Activated CD8-positive, alpha-beta T cell treated with anti-CD3 and anti-CD28 coated beads for 36 hours (primary cell): ENCODE results near the gene DNAJC16. TPM values are rescaled to one million over a fixed set of nuclear protein-coding genes. Genes with fewer than 3 reads are reported as not detected.
A peak's percentile ranks its signal among the peaks of the same experiment; 100 is the strongest.

Experiments
- ATAC-seq: fragments of 200-7000 bp; cut with Tn5 transposase; one replicate; pipeline ENCODE4 v1.10.0; 2021; ENCODE audit warnings: mild to moderate bottlenecking, moderate library complexity
- CTCF ChIA-PET: fragments of 350-600 bp; sonication (Branson Sonifier 250); formaldehyde crosslinking; loops from one replicate; lab custom pipeline; 2021; ENCODE audit warnings: antibody characterized with exemption; lab: Charles Lee
- POLR2A ChIA-PET: fragments of 350-600 bp; sonication (Branson Sonifier 250); formaldehyde crosslinking; loops from one replicate; lab custom pipeline; 2021; ENCODE audit warnings: antibody characterized with exemption; lab: Charles Lee
- DNase-seq: peaks from one replicate; pipeline ENCODE4 v3.0.0-alpha.2; 2020
- H3K27ac Mint-ChIP-seq: one replicate; pipeline ENCODE4 v1.8.0; 2021; ENCODE audit warnings: mild to moderate bottlenecking, mixed read lengths
- H3K27me3 Mint-ChIP-seq: one replicate; pipeline ENCODE4 v1.8.0; 2021; ENCODE audit warnings: mixed read lengths
- H3K36me3 Mint-ChIP-seq: one replicate; pipeline ENCODE4 v1.8.0; 2021; ENCODE audit warnings: low read depth, mixed read lengths
- H3K4me1 Mint-ChIP-seq: one replicate; pipeline ENCODE4 v1.8.0; 2021; ENCODE audit warnings: low read depth, mixed read lengths
- H3K4me3 Mint-ChIP-seq: one replicate; pipeline ENCODE4 v1.8.0; 2021; ENCODE audit warnings: mild to moderate bottlenecking, moderate library complexity, mixed read lengths
- H3K9me3 Mint-ChIP-seq: one replicate; pipeline ENCODE4 v1.8.0; 2021; ENCODE audit warnings: mixed read lengths
- intact Hi-C: fragments of 100-400 bp; cut with micrococcal nuclease; formaldehyde crosslinking; loops from one replicate; pipeline ENCODE4 v1.10.0; 2022
- total RNA-seq, 2 experiments: library from RNA; stranded (reverse); gene quantifications; one replicate each; pipeline ENCODE4 v1.2.3, GENCODE V29; 2021
- TF ChIP-seq, protein P1 (sequence below): fragments of 200-600 bp; IDR thresholded peaks from one replicate; pipeline ENCODE4 v1.8.0; 2022; ENCODE audit warnings: antibody characterized with exemption, mild to moderate bottlenecking

Gene DNAJC16
- total RNA-seq, 2 experiments from 2014 or later, result 10.0 to 13.0 TPM

DNA sequence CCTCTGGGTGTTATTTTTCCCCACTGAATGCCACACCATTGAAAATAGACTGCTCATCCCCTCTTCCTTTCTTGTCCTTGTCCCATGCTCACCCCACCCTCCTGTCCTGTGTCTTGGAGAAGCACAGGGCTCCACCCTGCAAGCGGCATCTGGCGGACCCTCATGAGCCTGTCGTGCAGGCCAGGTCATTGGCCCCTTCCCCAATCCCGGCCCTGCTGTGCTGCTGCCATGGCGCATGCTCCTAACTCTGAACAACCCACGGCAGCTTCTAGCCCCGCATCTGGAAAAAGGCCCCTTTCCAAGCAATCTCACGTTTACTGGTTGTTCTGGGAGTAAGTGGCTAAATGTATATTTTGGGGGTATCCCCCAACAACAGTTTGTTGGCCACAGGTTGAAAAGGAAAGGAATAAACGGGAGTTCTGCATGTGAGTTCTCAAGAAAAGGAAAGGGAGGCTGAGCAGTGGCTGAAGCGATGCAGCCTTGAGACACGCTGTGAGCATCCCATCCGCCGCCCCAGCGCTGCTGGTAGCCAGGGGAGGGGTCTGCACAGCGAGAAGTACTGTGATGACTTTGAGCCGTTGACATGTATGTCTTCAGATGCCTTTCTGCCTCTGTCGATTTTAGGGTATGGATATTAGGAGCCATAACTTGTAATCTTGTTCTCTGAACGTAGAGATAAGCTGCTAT is 41.9 kb downstream of the DNAJC16 start:
- DNase-seq (no peak), ATAC-seq (no peak)
- intact Hi-C loops, result no loop called here
- Mint-ChIP-seq H3K4me3 (no peak overlapping the region), H3K9me3 (no peaks in the 10 kb centered on the region), H3K4me1 (no peaks in the 10 kb centered on the region), H3K36me3 (peaks cover 32% of the 10 kb centered on the region), H3K27me3 (no peaks in the 10 kb centered on the region), H3K27ac (peak overlapping the region; percentile 42)
- TF ChIP-seq, protein P1, sequence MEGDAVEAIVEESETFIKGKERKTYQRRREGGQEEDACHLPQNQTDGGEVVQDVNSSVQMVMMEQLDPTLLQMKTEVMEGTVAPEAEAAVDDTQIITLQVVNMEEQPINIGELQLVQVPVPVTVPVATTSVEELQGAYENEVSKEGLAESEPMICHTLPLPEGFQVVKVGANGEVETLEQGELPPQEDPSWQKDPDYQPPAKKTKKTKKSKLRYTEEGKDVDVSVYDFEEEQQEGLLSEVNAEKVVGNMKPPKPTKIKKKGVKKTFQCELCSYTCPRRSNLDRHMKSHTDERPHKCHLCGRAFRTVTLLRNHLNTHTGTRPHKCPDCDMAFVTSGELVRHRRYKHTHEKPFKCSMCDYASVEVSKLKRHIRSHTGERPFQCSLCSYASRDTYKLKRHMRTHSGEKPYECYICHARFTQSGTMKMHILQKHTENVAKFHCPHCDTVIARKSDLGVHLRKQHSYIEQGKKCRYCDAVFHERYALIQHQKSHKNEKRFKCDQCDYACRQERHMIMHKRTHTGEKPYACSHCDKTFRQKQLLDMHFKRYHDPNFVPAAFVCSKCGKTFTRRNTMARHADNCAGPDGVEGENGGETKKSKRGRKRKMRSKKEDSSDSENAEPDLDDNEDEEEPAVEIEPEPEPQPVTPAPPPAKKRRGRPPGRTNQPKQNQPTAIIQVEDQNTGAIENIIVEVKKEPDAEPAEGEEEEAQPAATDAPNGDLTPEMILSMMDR, result no peak
- ChIA-PET CTCF (no interaction called here), POLR2A (no interaction called here)

DNA sequence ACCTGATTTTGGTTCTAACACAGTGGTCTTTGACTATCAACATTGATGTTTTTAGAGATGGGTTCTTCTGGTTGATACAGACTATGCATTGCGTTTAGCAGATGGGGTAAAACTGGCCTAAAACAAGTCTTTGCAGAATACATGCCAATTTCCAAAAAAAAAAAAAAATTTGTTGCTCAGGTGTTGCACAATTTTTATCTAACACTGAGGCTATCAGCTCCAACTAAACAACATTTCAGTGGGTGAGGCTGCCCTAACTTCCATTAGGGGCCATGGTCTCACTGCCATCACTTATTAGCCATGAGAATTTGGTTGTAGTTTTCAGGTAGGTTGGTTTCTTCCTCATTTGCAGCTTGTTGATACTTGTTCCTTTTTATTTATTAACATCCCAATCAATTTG is 44.2 kb downstream of the DNAJC16 start:
- no peak for ATAC-seq
- intact Hi-C loops, result no loop called here
- Mint-ChIP-seq H3K4me3 (no peak overlapping the region), H3K27ac (no peak overlapping the region), H3K27me3 (no peaks in the 10 kb centered on the region), H3K9me3 (no peaks in the 10 kb centered on the region), H3K36me3 (peaks cover 34% of the 10 kb centered on the region), H3K4me1 (no peaks in the 10 kb centered on the region)
- TF ChIP-seq, protein P1, result no peak
- ChIA-PET CTCF (no interaction called here), POLR2A (interaction anchor here (0.6 to 1.4 kb wide), 5 partner anchors 9 to 110 kb away, joined by 3 to 5 read pairs (median 3); no protein-coding TSS in a partner anchor)
- DNase-seq, result no peak

DNA sequence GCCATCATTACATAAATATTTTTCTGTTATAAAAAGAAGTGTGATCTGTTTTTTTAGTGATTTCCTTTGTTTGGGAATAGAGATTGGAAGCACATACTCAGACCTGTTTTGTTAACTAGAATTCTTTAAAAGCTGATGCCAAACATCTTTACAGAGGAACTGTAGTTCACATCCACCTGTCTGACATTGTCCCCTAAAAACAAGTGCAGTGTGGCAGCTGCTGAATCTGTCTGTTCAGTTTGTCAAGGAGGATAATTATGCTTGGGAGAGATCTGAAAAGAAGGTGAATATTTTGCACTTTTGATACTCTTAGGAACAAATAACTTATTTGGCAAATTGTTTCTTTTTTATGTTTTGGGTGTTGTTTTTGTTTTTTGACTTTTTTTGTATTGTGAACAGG is 44.6 kb downstream of the DNAJC16 start:
- no peak overlapping the region for H3K4me3 Mint-ChIP-seq
- ATAC-seq, result no peak
- TF ChIP-seq, protein P1, result no peak
- H3K27ac Mint-ChIP-seq, result peak overlapping the region; percentile 67
- no peaks in the 10 kb centered on the region for H3K4me1 Mint-ChIP-seq
- ChIA-PET CTCF (no interaction called here), POLR2A (interaction anchor here (0.6 to 1.4 kb wide), 3 partner anchors 10 to 11 kb away, joined by 3 to 5 read pairs (median 3); no protein-coding TSS in a partner anchor)
- intact Hi-C loops, result no loop called here
- H3K9me3 Mint-ChIP-seq, result no peaks in the 10 kb centered on the region
- H3K36me3 Mint-ChIP-seq, result peaks cover 34% of the 10 kb centered on the region
- H3K27me3 Mint-ChIP-seq, result no peaks in the 10 kb centered on the region
- no peak for DNase-seq

DNA sequence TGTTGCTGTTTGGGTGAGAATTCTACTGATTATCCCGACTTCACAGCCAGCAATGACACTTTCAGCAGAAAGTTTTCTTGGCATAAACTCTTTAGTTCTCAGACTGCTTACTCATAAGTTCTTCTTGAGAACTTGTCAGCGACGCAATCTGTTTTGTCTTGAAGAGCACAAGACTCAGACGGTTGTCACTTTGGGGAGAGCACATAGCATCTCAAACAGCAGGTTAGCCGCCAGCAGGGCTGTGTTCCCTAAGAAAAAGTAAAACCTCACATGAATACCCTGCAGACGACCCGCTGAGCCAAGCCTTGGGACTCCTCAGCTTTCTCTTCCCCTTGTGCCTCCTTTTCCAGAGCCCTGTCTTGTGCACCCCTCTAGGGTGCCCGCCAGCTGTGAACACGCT is 46.8 kb downstream of the DNAJC16 start:
- Mint-ChIP-seq H3K27me3 (no peaks in the 10 kb centered on the region), H3K27ac (no peak overlapping the region), H3K9me3 (no peaks in the 10 kb centered on the region), H3K4me3 (no peak overlapping the region), H3K4me1 (peaks cover 12% of the 10 kb centered on the region), H3K36me3 (peaks cover 38% of the 10 kb centered on the region)
- no peak for ATAC-seq
- TF ChIP-seq, protein P1, result no peak
- ChIA-PET CTCF (no interaction called here), POLR2A (no interaction called here)
- DNase-seq, result no peak
- intact Hi-C loops, result no loop called here

DNA sequence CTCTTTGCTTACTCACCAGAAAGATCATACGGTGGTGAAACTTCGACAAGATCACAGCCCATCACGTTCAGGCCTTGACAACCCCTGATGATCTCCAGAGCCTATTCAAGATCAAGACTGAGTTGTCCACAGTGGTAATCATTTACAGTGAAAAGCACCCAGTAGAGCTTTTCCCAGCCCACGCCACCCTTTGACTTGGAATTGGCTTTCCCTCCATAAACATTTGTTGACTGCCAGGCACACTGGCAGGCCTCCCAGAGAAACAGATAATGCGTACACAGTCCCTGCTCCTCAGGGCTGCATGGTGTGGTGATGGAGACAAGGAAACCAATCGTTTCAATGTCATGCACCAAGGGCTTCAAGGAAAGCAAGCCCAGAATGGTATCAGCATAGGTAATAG is 48.1 kb downstream of the DNAJC16 start:
- Mint-ChIP-seq H3K27ac (peak overlapping the region; percentile 58), H3K27me3 (no peaks in the 10 kb centered on the region), H3K9me3 (no peaks in the 10 kb centered on the region), H3K36me3 (peaks cover 45% of the 10 kb centered on the region), H3K4me1 (peaks cover 25% of the 10 kb centered on the region), H3K4me3 (no peak overlapping the region)
- TF ChIP-seq, protein P1, result no peak
- DNase-seq (no peak), ATAC-seq (no peak)
- intact Hi-C loops, result no loop called here
- ChIA-PET POLR2A (no interaction called here), CTCF (no interaction called here)
